HG02943 (cell line): ENCODE results near the gene PARP11.
"Not testable (repeated sequence)": the region's sequence is repeated elsewhere in the genome, so short reads cannot be mapped to it uniquely, and the experiment has no call there.

Experiments used
- ATAC-seq: cut with Tn5 transposase; IDR thresholded peaks from one replicate; pipeline ENCODE4 v1.9.1; 2021; ENCODE audit warnings: mild to moderate bottlenecking, low read depth, moderate library complexity; ENCODE audit not compliant: unreplicated experiment

Gene PARP11

GRCh38 chr12:3884671-3885070 is 11.5 kb upstream of the PARP11 start:
- ATAC-seq = no peak

GRCh38 chr12:3882896-3883564 is 9.8 kb upstream of the PARP11 start:
- no peak for ATAC-seq

GRCh38 chr12:3882406-3882805 is 9.2 kb upstream of the PARP11 start:
- ATAC-seq = no peak

GRCh38 chr12:3881281-3881950 is 8.2 kb upstream of the PARP11 start:
- no peak for ATAC-seq

GRCh38 chr12:3879846-3880245 is 6.6 kb upstream of the PARP11 start:
- ATAC-seq = no peak

GRCh38 chr12:3871356-3871755 is 1.8 kb downstream of the PARP11 start:
- ATAC-seq = no peak

- ATAC-seq = no peak
Observed at GRCh38 chr12:3869865-3870264, 3.3 kb downstream of the PARP11 start.

- ATAC-seq = no peak
Observed at GRCh38 chr12:3869433-3869832, 3.8 kb downstream of the PARP11 start.

GRCh38 chr12:3863756-3864155 is 9.4 kb downstream of the PARP11 start:
- ATAC-seq = no peak

- no peak for ATAC-seq
Observed at GRCh38 chr12:3842517-3842916, 30.7 kb downstream of the PARP11 start.

GRCh38 chr12:3841783-3842182 is 31.4 kb downstream of the PARP11 start:
- ATAC-seq = no peak

GRCh38 chr12:3840833-3841232 is 32.4 kb downstream of the PARP11 start:
- not testable (repeated sequence) for ATAC-seq

- ATAC-seq = not testable (repeated sequence)
Observed at GRCh38 chr12:3839745-3840144, 33.5 kb downstream of the PARP11 start.

- ATAC-seq = not testable (repeated sequence)
Observed at GRCh38 chr12:3838701-3839548, 34.3 kb downstream of the PARP11 start.

GRCh38 chr12:3838076-3838475 is 35.1 kb downstream of the PARP11 start:
- no peak for ATAC-seq

- ATAC-seq = no peak
Observed at GRCh38 chr12:3837049-3837448, 36.1 kb downstream of the PARP11 start.

GRCh38 chr12:3836641-3837040 is 36.6 kb downstream of the PARP11 start:
- no peak for ATAC-seq

GRCh38 chr12:3835914-3836313 is 37.3 kb downstream of the PARP11 start:
- ATAC-seq = no peak

- ATAC-seq = no peak
Observed at GRCh38 chr12:3834774-3835173, 38.4 kb downstream of the PARP11 start.

GRCh38 chr12:3833670-3834310 is 39.4 kb downstream of the PARP11 start:
- no peak for ATAC-seq

- ATAC-seq = no peak
Observed at GRCh38 chr12:3832738-3833137, 40.5 kb downstream of the PARP11 start.
